ENCODE data around the gene AIG1.

Gene AIG1

DNA sequence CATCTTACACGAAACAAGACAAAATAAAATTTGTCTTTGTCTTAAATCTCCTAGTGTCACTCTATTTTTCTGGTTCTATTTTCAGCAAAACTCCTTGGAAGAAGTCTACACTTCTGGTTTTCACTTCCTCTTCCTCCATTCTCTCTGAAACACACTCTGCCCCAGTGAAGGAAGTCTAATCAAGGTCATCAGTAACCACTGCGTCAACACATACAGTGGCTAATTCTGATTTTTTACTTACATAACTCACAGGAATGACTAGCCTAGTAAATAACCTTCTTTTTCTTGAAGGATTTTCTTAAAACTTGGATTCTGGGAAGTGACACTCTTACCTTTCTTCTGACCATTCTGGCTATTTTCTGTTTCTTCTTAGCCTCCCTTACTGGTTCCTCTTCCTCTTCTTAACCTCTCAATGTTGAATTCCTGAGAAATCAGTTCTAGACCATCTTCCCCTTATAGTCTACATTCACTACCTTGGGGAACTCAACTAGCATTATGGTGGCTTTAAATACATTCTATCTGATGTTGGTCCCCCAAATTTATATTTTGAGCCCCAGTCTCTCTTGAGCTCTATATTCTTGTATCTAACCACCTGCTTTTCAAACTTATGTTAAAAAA, 37.5 kb downstream of the AIG1 start:
- DNase-seq: no peak

DNA sequence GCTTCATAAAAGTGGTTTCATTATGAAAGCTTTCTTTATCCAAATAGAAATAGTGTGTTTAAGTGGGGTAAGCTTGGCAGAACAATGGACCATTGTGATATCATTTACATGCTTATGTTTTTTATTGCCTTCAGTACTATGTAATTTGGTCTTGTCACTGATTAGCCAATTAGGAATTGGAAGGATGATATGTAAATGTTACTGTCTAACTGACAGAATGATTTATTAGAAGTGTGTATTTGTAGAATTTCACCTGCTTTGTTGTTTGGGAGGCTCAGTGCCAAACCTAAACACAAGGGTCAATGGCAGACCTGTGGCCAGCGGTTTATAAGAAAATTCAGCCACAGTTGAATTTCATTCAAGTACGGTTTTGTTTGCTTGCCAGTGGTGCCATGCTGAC, 39.0 kb downstream of the AIG1 start:
- no peak for DNase-seq

DNA sequence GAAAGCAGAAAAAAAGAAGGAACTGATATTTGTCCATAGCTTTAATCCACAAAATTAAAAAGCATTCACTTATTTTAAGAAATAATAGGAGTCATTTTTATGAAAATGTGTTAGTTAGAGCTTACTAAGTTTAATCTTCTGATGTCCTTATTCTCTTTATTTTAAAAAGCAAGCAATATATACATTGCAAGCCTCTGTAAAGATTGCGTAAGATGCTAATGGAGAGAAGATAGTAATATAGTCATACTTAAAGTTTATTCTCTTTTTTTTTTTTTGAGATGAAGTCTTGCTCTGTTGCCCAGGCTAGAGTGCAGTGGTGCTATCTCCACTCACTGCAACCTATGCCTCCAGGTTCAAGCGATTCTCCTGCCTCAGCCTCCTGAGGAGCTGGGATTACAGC, 39.7 kb downstream of the AIG1 start:
- no peak for DNase-seq

DNA sequence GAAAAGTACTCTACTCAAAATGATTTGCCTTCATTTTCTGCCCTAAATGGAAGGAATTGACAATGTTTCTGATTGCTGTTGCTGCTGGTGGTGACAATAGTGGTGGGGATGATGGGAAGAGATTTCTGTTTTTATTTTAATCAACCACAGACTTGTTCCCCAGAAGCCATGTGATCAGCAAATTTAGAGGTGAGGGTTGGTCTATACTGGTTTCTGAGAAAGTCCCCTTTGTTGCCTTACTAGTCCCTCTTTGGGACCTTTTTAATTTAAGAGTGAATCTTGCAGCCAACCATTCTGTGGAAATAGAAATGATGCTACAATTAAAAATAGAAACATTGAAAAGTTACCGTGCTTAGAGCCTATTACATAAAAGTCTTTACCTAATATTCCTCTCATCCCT, 43.2 kb downstream of the AIG1 start:
- no peak for DNase-seq

DNA sequence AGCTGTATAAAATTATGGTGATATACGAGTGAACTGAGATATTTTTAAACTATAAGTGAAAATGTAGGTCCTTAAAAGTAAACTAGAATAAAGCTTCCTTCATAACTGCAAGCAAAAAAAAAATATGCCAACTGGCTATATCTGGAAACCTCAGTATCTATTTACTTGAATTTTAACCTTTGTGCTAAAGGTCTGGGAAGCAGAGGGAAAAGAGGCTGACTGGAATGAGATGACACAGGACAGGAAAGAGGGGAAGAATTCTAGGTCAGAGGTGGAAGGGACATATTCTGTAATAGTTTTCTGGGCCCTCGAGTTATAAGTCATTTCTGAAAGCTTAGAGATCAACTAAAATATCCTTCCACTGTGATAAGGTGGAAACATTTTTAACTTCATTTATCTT, 46.8 kb downstream of the AIG1 start:
- DNase-seq: no peak

DNA sequence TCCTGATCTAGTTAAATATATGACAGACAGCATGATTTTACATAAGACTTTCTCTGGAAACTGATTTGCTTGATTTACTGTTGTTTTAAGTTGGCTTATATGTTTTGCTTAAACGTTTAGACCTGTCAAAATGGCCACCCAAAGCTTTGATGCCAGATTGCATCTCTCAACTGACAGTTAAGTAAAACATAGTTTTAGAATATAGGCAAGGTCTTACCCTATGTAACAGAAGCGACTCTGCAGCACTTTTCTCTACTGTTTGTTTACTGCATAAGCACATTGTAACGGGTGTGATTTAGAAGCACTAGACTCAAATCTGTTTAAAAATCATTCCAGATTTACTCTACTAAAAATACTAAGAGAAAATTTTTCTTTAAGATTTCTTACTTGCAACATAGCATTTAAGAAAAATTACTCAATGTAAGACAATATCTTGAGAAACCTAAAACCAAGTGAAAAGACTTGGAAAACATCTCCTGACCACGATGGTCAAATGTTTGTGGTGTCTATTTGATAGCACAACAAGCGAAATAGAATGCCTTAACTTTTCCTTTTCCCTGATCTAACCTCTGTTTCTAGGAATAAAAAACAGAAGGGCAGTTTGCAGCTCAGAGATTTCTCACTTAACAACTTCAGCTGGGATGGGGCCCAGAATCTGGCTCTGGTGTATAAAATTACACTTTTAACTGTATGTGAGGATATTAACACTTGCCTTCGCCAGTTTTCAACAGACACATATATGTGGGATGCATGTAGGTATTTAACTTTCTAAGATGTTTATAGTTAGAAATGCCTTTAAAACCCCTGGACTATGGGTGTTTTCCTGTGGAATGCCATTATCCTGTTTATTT, 47.4 kb downstream of the AIG1 start:
- no peak for DNase-seq

DNA sequence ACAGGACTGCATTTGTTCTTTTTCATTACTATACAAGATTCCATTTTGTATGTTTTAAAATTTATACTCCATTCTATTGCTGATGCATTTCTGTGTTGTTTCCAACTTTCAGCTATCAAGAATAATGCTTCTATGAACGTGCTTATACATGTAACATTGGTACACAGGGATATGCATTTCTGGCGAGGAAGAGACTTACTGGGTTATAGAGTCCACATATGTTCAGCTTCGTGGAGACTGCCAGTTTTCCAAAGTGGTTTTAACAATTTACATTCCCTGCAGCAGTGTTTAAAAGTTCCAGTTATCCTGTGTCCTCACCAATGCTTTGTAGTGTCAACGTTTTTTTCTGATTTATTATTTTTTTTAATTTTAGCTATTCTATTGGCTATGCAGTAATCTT, 48.5 kb downstream of the AIG1 start:
- no peak for DNase-seq

DNA sequence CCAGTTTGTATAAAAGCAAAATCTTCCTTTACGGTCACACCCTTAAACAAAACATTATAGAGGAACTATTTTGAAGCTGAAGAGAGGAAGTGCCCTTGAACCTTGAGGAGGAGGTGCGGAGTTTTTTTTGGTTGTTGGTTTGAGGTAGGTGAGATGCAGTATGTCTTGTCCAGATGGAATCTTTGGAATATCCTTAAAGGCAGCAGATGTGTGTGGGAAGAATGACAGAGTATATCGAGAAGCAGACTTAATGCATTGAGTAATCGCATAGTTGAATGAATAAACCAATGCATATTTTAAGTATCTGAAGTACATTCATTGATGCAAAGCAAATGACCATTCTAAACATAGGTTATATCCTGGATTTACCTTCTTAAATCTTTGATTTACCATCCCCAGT, 49.9 kb downstream of the AIG1 start:
- no peak for DNase-seq

DNA sequence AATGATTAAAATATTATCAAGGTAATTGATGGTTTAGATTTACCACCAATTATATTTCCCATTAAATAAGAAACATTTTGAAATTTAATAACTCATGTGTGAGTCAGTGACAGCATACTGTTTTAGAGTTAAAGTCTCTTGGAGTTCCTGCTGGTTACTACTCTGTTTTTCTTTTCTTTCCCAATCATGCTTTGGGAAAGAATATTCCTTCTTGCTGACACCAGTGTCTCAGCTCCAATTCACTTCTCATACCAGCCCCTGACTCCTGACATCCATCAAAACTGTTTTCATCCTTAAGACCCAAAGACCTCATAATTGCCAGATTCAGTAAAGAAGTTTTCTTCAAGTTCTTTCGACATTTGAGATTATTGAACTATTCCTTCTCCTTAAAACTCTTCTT, 50.3 kb downstream of the AIG1 start:
- no peak for DNase-seq

DNA sequence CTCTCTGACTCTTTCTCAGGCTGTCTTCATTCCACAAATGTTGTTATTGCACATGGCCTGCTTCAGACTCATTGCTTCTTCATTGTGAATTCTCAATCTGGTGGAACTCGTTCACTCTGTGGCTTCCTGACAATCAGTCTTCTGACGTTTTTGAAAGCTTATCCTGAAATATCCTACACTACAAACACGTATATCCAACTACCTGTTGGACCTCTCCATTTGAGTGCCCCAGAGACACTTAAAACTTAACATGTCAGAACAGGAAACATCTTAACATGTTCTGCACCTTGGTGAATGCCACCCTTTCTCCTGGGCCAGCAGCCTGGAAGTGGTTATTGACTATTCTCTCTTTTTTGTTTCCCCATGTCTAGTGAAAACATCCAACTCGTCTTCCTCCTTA, 50.8 kb downstream of the AIG1 start:
- DNase-seq: no peak

DNA sequence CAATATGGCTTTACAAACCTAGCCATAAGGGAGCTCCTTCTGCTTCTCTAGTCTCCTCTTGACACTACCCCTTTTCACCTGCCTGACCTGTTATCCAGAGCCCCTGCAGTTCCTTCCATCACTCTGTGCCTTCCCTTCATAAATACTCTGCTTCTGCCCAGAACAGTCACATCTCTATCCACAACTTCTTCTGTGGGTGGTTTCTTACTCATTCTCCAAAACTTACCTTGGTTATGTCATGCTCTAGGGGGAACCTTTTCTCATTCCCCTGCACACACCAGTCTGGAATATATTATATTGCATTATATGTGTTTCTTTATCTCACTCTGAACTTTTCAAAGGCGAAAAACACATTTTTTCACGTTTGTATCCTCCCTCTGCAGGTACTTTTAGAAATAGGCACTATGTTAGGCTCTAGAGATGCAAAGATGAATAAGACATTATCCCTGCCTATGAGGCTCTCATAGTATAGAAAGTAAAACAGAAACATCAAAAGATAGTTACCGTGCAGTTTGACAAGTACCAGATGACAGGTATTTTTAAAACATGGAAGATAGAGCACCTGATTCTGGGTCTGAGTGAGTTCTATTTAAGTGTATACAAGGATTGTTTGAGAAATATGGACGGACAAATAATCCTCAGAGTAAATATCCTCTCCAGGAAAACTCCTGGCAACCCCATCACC, 51.5 kb downstream of the AIG1 start:
- no peak for DNase-seq

DNA sequence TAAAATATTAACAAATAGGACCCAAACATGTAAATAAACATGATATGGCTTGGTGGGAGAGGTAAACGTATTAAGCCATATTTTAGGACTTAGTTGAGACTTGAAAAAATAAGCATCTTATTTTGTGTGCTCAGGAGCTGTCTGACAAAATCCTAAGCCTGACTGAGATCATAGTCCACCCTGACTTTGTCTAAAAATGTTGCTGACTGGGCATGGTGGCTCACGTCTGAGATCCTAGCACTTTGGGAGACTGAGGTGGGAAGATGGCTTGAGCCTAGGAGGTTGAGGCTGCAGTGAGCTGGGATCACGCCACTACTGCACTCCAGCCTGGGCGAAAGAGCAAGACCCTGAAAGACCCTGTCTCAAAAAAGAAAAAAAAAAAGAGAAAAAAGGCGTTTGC, 52.1 kb downstream of the AIG1 start:
- no peak for DNase-seq

DNA sequence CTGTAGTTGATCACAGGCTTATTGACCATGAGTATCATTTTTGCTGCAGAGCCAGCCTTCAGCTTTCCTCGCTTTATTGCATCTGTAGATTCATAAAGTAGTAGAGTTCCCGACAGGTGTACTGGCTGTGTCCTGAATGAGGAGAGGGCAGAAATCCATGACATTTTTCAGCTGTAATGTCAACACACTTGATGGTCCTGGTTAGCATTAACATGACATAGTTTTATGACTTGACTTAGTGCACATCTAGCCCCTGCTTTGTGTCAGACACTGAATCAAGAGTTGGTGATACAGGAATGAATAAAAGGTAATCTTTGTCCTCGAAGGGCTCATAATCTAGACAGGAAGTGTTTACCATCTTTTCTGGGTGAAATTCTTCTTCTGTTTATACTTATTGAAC, 55.0 kb downstream of the AIG1 start:
- DNase-seq: no peak

DNA sequence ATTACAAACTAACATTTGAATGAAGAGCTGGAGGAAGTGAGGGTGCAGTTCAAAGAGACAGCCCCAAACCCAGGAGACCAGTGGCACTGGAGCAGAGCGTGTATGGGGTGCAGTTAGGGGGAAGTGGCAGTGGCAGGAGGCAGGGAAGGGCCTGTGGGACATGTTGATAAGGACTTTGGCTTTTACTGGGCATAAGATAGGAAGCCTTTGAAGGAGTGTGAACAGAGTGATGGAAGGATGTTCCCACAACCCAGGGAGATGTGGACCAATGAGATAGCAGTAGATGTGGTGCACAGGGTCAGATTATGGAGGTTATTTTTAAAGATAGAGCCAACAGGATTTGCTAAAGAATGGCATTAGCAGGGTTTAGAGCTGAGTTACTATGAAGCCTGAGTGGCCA, 56.4 kb downstream of the AIG1 start:
- no peak for DNase-seq

DNA sequence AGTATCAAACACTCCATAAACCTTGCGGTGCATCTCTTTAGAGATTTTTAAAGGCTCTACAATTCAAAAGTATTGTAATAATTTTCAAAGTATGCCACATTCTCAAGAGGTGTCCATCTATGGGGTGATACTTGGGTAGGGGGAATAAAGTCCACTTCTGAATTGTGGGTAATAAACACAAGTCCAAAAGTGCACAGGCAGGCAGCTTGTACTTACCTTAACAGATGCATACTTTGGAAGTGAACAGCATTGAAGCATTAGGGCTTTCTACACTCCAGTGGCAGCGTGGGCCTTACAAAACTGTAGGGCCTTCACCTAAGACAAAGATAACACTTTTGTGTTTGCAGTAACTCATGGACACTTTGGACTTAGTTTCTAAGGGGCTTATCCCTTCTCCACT, 58.6 kb downstream of the AIG1 start:
- no peak for DNase-seq

DNA sequence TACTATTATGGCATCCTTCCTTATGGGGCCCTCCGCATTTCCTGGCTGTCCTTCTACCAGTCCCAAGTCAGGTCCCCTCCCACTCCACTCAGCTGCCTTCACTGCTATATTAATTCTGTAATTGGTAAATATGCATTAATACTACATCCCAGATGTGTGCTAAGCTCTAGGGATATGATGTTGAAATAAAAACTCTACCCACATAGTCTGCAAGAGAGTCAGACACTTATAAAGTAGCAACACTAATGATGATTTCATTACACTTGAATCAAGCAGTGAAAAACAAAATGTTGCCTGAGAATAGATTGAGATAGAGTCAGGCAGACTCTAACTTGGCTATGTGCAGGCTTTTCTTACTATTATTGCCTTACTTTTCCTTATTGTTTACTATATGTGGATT, 62.4 kb downstream of the AIG1 start:
- DNase-seq: no peak

DNA sequence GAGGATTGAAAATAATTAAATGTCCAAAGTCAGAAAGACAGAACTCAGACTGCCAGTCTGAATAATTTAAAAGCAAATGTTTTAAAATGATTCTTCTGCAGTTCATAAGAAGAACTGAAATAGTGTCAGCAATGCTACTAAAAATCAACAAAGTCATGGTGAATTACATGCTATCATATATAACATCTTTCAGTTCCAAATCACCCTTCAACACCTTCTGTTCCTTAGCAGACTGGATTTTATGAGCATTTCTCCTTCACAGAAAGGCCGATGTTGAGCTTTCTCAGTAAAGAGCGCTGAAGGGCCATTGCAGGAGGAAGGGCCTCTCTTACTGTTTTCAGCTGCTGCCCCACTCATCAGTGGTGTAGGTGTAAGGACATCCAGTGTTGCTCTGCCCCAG, 63.3 kb downstream of the AIG1 start:
- DNase-seq: no peak

DNA sequence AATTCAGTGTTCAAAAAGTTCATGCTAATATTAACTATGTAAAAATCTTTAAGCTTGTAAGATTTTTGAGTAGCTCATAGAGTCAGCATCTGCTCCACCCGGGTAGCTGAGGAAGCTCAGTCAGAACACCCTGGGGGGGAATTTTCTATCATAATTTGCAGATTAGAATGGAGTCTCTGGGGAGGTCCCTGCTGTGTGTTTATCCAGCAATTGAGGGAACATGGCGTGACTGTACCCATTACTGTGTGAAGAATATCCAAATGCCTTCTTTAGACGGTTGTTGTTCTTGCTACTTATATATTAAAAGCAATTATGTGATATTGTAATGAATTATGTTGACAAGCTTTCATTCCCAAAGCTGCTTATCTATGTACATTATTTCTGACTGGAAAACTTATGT, 64.8 kb downstream of the AIG1 start:
- DNase-seq: no peak

DNA sequence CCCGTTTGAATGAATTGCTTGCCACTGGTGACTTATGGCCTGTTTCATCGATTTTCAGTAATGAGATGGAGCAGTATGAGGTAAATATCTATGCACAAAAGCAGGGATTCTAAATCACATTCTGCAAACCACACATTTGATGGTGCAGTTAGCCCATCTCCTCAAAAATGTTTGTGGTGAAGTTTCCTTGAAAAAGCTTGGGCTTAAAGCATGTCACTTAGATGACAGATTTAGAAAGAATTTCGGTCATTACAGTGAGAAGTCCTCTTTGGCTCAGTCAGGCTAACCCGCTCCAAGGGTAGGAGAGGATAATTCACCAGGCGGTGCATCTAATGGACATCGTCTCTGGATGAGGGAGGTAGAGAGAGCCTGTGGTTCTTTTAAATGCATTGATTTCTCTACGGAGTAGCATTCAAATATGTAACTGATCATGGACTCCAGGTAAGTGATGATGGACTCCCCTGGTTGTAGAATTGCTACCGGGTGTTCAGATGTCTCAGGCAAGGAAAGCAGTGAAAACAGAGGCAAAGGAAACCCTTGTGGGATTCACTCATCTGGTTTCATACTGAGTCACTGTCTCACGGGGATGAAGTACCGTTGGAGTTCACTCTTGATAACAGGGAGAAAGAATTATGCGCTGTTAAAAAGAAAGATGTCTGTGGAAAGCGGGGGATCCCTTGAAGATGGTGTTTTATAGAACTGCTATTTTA, 65.3 kb downstream of the AIG1 start:
- no peak for DNase-seq

DNA sequence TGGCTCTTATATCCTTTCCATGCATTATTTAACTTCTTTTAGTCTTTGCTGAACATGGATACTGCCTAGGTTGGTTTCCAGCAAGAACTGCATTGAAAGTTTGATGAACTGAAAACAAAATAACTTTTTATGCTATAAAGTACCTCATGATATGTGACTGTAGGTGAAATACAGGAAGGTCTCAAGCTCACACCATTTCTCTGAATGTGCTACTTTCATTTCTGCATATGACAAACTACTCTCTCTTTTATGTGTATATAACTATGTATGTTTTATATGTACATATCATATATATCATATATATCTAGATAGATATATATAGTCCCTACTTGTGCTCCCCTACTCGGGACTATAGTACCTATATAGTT, 65.9 kb downstream of the AIG1 start:
- DNase-seq: no peak

DNA sequence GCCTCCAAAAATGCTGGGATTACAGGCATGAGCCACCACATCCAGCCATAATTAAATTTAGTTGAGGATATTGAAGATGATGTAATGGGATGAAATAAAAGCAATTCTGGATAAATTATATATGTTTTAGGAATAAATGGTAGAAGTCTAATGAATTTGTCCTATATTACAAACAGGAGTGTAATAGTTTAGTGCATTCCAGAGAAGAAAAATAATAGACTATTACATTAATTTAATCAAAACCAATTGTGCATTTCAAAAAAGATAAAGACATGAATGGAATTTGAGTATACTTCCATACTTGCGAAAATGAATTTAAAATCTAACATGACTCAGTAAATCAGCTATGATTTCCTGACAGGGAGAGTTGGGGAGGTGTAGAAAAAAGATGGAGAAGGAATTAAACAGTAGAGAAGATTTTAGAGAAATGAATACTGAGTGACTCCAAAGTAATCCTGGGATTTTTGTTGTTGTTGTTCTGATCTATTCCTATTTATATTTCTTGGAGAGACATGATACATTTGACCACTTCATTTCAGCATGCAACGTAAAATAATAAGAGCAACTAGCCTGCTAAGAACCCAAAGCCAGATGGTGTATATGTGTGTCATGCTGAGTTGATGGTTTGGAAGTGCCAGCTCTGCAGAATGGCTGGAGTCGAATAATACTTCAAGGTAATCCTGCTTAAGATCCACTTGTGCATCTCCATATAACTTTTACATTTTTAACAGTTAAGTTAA, 67.4 kb downstream of the AIG1 start:
- peak; percentile 73 for DNase-seq

DNA sequence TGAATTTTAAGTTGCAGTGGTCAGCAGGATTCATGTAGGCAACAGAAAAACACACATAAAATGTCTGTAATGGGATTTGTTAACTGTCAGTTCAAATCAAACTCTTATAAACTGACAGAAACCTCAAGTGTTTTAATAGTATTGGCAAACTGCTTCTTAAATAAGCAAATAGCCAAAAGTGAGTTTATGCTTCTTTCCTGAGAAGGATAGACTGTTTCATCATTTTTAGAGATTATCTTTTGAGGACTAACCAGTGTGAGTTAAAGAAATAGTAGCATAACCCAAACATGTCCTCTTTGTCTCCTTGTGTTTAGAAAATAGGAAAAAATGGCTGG, 68.0 kb downstream of the AIG1 start:
- peak; percentile 58 for DNase-seq

DNA sequence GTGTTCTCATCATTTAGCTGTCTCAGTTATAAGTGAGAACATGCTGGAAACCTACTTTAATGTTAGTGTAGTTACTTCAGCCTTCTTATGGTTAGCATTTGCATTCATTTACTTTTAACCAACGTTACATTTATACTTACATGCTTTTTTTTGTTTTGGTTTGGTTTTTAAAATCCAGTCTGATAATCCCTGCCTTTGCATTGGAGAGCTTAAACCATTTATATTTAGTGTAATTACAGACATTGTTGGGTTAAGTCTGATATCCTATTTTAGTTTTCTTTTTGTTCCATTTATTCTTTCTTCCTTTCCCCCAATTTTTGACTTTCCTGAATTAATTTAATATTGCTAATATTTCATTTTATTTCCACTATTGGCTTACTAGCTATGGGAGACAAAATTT, 70.2 kb downstream of the AIG1 start:
- DNase-seq: no peak
